Measurements from ENCODE around the gene SNORC.

SNORC gene

GRCh38 chr2:232883116-232883721 lies 13.2 kb downstream of the SNORC start:
- DNase-seq = no peak

- no peak for DNase-seq
Measured at GRCh38 chr2:232884001-232884421, 13.9 kb downstream of the SNORC start.

- no peak for DNase-seq
Measured at GRCh38 chr2:232884549-232885263, 14.6 kb downstream of the SNORC start.

- no peak for DNase-seq
Measured at GRCh38 chr2:232885264-232885961, 15.3 kb downstream of the SNORC start.

- no peak for DNase-seq
Measured at GRCh38 chr2:232886176-232886575, 16.1 kb downstream of the SNORC start.

- DNase-seq = no peak
Measured at GRCh38 chr2:232886632-232887031, 16.6 kb downstream of the SNORC start.

- no peak for DNase-seq
Measured at GRCh38 chr2:232887171-232887850, 17.2 kb downstream of the SNORC start.

GRCh38 chr2:232888099-232888836 lies 18.2 kb downstream of the SNORC start:
- DNase-seq = no peak

GRCh38 chr2:232888839-232889529 lies 18.9 kb downstream of the SNORC start:
- DNase-seq = no peak

GRCh38 chr2:232889876-232890401 lies 19.9 kb downstream of the SNORC start:
- no peak for DNase-seq

GRCh38 chr2:232890536-232890895 lies 20.5 kb downstream of the SNORC start:
- no peak for DNase-seq

GRCh38 chr2:232890896-232891601 lies 21.0 kb downstream of the SNORC start:
- no peak for DNase-seq

GRCh38 chr2:232891621-232892071 lies 21.6 kb downstream of the SNORC start:
- no peak for DNase-seq

- no peak for DNase-seq
Measured at GRCh38 chr2:232892221-232892620, 22.2 kb downstream of the SNORC start.

- DNase-seq = no peak
Measured at GRCh38 chr2:232892843-232893242, 22.8 kb downstream of the SNORC start.

GRCh38 chr2:232893834-232894233 lies 23.8 kb downstream of the SNORC start:
- DNase-seq = no peak

- no peak for DNase-seq
Measured at GRCh38 chr2:232894251-232894650, 24.2 kb downstream of the SNORC start.

GRCh38 chr2:232894746-232895145 lies 24.7 kb downstream of the SNORC start:
- DNase-seq = no peak

GRCh38 chr2:232896111-232896510 lies 26.0 kb downstream of the SNORC start:
- DNase-seq = no peak

GRCh38 chr2:232896720-232897597 lies 26.9 kb downstream of the SNORC start:
- DNase-seq = no peak

Measured in RPMI8226 (cell line).